K562 (cell line): ENCODE results near the gene RNF17.

Experiments used
- ATF1 ChIP-seq, 2 experiments: fragments of 450-650 bp in 1 of 2; IDR thresholded peaks; 2 replicates each; pipeline ENCODE4 v1.6.1; 2016; ENCODE audit warnings: missing compliant biosample characterization in 1 of 2, missing genetic modification characterization in 1 of 2
- CHD2 ChIP-seq: IDR thresholded peaks from 2 replicates; pipeline ENCODE4 v1.6.1; 2011; ENCODE audit warnings: low read depth, low read length
- EZH2 ChIP-seq: IDR thresholded peaks from 2 replicates; pipeline ENCODE4 v1.6.1; 2012; ENCODE audit warnings: low read depth, mild to moderate bottlenecking, inconsistent platforms, low read length, borderline replicate concordance
- MLLT1 ChIP-seq, 2 experiments: fragments of 450-650 bp; IDR thresholded peaks; 2 replicates each; pipeline ENCODE4 v1.6.1; 2016

GRCh38 chr13:24842549-24843274, 78.7 kb downstream of the RNF17 start:
- TF ChIP-seq ATF1 (CRISPR knock-in tag; IDR thresholded peaks at IDR 0.05) (no peak), ATF1 (tag; IDR thresholded peaks at IDR 0.05) (no peak), CHD2 (no peak), MLLT1 (IDR thresholded peaks at IDR 0.05) (no peak), EZH2 (no peak)
